NCI-H526 (cell line): ENCODE data around the gene NMBR.
"Not testable (repeated sequence)": the region's sequence is repeated elsewhere in the genome, so short reads cannot be mapped to it uniquely, and the experiment has no call there.

Experiments
- DNase-seq, 2 experiments: peaks; one replicate each; lab custom pipeline; 2025; lab: John Stamatoyannopoulos, UW

The NMBR gene

GRCh38 chr6:142146828-142147662 is at the start of gene NMBR, which contains the start of gene VTA1:
TSS of gene NMBR (minus strand) at chr6:142147122. CDS start at chr6:142088658, 58,464 bp downstream.
TSS of gene VTA1 (plus strand) at chr6:142147263. CDS start at chr6:142147288, 25 bp downstream.
- peak; percentile 98 to 99 for DNase-seq

- DNase-seq: no peak
Observed at GRCh38 chr6:142195862-142196541, 49.1 kb upstream of the NMBR start.

- DNase-seq: no peak
Observed at GRCh38 chr6:142193621-142194020, 46.7 kb upstream of the NMBR start.

GRCh38 chr6:142192343-142192742 is 45.4 kb upstream of the NMBR start:
- no peak for DNase-seq

- no peak for DNase-seq
Observed at GRCh38 chr6:142189057-142189456, 42.1 kb upstream of the NMBR start.

GRCh38 chr6:142188341-142188740 is 41.4 kb upstream of the NMBR start:
- not testable (repeated sequence) for DNase-seq

- DNase-seq: peak; percentile 12 to 21
Observed at GRCh38 chr6:142187209-142187608, 40.3 kb upstream of the NMBR start.

- DNase-seq: no peak
Observed at GRCh38 chr6:142185641-142186040, 38.7 kb upstream of the NMBR start.

- DNase-seq: no peak
Observed at GRCh38 chr6:142184307-142184706, 37.4 kb upstream of the NMBR start.

GRCh38 chr6:142183351-142183750 is 36.4 kb upstream of the NMBR start:
- DNase-seq: no peak

GRCh38 chr6:142182004-142182403 is 35.1 kb upstream of the NMBR start:
- no peak for DNase-seq

GRCh38 chr6:142178129-142178528 is 31.2 kb upstream of the NMBR start:
- no peak for DNase-seq

- no peak for DNase-seq
Observed at GRCh38 chr6:142174703-142175102, 27.8 kb upstream of the NMBR start.

- DNase-seq: no peak
Observed at GRCh38 chr6:142173980-142174379, 27.1 kb upstream of the NMBR start.

GRCh38 chr6:142172758-142173157 is 25.8 kb upstream of the NMBR start:
- DNase-seq: no peak

- no peak for DNase-seq
Observed at GRCh38 chr6:142171351-142171750, 24.4 kb upstream of the NMBR start.

GRCh38 chr6:142167486-142167885 is 20.6 kb upstream of the NMBR start:
- DNase-seq: no peak

GRCh38 chr6:142167071-142167470 is 20.1 kb upstream of the NMBR start:
- DNase-seq: no peak

- DNase-seq: no peak
Observed at GRCh38 chr6:142165227-142165626, 18.3 kb upstream of the NMBR start.

GRCh38 chr6:142162780-142163179 is 15.9 kb upstream of the NMBR start:
- DNase-seq: no peak

- not testable (repeated sequence) for DNase-seq
Observed at GRCh38 chr6:142156758-142157068, 9.8 kb upstream of the NMBR start.

- DNase-seq: peak; percentile 81 to 86
Observed at GRCh38 chr6:142155895-142156757, 9.2 kb upstream of the NMBR start.
